Measurements from ENCODE around the gene MRE11. TPM values are rescaled to one million over a fixed set of nuclear protein-coding genes. Genes with fewer than 3 reads are reported as not detected.

MRE11 gene
- total RNA-seq, 2 experiments from 2014 or later = 33.1 to 37.3 TPM

Small RNAs within 50 kb of the gene (microRNA-seq; reads per million reads assigned to microRNA genes)
- 21.9 reads per million, percentile 36 among the genes with 10 or more reads in this experiment for gene MIR548L (ENCODE audit: borderline microRNAs expressed, borderline replicate concordance)

Other genes with a start within 250 kb of the MRE11 start
- not detected for gene IZUMO1R, start 189.3 kb downstream of the MRE11 start, total RNA-seq
- gene GPR83, start 92.4 kb downstream of the MRE11 start, total RNA-seq = not detected
- gene ANKRD49, start 140 bp upstream of the MRE11 start, total RNA-seq = 10 to 100 TPM; 16.3 to 19.1 TPM
- gene C11orf97, start 18.6 kb upstream of the MRE11 start, total RNA-seq = not detected
- 1 to 10 TPM; 2.8 to 2.9 TPM for gene FUT4, start 50.1 kb upstream of the MRE11 start, total RNA-seq
- gene PIWIL4, start 73.5 kb upstream of the MRE11 start, total RNA-seq = under 1 TPM; 0.12 to 0.19 TPM